ENCODE measurements around the gene HDAC5.

GRCh38 chr17:44045486-44045885 lies 78.0 kb downstream of the HDAC5 start:
- TF ChIP-seq, protein P1, sequence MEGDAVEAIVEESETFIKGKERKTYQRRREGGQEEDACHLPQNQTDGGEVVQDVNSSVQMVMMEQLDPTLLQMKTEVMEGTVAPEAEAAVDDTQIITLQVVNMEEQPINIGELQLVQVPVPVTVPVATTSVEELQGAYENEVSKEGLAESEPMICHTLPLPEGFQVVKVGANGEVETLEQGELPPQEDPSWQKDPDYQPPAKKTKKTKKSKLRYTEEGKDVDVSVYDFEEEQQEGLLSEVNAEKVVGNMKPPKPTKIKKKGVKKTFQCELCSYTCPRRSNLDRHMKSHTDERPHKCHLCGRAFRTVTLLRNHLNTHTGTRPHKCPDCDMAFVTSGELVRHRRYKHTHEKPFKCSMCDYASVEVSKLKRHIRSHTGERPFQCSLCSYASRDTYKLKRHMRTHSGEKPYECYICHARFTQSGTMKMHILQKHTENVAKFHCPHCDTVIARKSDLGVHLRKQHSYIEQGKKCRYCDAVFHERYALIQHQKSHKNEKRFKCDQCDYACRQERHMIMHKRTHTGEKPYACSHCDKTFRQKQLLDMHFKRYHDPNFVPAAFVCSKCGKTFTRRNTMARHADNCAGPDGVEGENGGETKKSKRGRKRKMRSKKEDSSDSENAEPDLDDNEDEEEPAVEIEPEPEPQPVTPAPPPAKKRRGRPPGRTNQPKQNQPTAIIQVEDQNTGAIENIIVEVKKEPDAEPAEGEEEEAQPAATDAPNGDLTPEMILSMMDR (conservative IDR thresholded peaks at IDR 0.05 in 1 of 2, IDR thresholded peaks at IDR 0.05 in 1 of 2; ENCODE audit: low read depth in 1 of 2, low read length in 2 of 2) = no peak
- TF ChIP-seq EZH2 (IDR thresholded peaks at IDR 0.05; ENCODE audit: low read length, missing control alignments) = no peak
